NT2/D1 (cell line): Measurements from ENCODE around the gene SEL1L2.

Experiments
- DNase-seq: peaks from one replicate; pipeline ENCODE4 v3.0.0-alpha.2; 2011; ENCODE audit warnings: low read depth, low spot score
- H3K27me3 ChIP-seq: 2 replicates; pipeline ENCODE4 v1.6.0; 2011; ENCODE audit warnings: mild to moderate bottlenecking; ENCODE audit not compliant: insufficient read length, insufficient read depth
- H3K36me3 ChIP-seq: 2 replicates; pipeline ENCODE4 v1.6.1; 2011; ENCODE audit warnings: mild to moderate bottlenecking, low read length, mixed read lengths; ENCODE audit not compliant: insufficient read depth, insufficient read length
- H3K4me1 ChIP-seq: 2 replicates; pipeline ENCODE4 v1.5.1; 2011; ENCODE audit not compliant: insufficient read depth, insufficient read length
- H3K4me3 ChIP-seq: 2 replicates; pipeline ENCODE4 v1.5.1; 2011; ENCODE audit warnings: low read depth; ENCODE audit not compliant: insufficient read length
- H3K9ac ChIP-seq: 2 replicates; pipeline ENCODE4 v1.6.0; 2011; ENCODE audit warnings: low read depth; ENCODE audit not compliant: insufficient read length
- H3K9me3 ChIP-seq: 2 replicates; pipeline ENCODE4 v1.5.1; 2011; ENCODE audit warnings: mild to moderate bottlenecking, low read length; ENCODE audit not compliant: insufficient read depth
- SUZ12 ChIP-seq: IDR thresholded peaks from 2 replicates; pipeline ENCODE4 v1.6.1; 2011; ENCODE audit not compliant: insufficient read length, insufficient read depth; ENCODE audit errors: extremely low read depth
- YY1 ChIP-seq: IDR thresholded peaks from 2 replicates; pipeline ENCODE4 v1.6.1; 2011; ENCODE audit not compliant: insufficient read length, insufficient read depth
- ZNF274 ChIP-seq: IDR thresholded peaks from 2 replicates; pipeline ENCODE4 v1.6.1; 2011; ENCODE audit warnings: mild to moderate bottlenecking, low read depth, low read length

Gene SEL1L2

DNA sequence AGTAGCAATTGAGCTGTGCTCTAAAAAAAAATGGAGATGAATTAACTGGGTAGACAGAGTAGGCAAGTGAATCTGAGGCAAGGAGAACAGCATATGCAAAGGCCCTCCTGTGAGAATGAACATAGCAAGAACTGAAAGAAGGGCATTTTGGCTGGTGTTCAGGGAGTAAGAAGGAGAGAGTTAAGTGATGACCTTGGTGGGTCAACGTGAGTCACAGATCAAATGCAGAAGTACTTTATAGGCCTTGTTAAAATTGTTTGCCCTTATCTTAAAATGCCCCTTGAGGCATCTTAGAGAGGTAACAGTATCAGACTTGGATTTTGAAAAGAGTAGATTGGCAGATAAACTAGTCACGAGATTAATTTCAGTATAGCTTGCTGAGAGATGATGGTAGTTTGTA lies 181.0 kb downstream of the SEL1L2 start:
- H3K9ac ChIP-seq: no peak overlapping the region
- no peak for TF ChIP-seq YY1
- no peak for TF ChIP-seq ZNF274
- TF ChIP-seq SUZ12: no peak
- H3K27me3 ChIP-seq: no peaks in the 10 kb centered on the region
- H3K4me3 ChIP-seq: no peak overlapping the region
- H3K9me3 ChIP-seq: no peaks in the 10 kb centered on the region
- no peak for DNase-seq
- H3K4me1 ChIP-seq: no peaks in the 10 kb centered on the region
- H3K36me3 ChIP-seq: peaks cover 74% of the 10 kb centered on the region

DNA sequence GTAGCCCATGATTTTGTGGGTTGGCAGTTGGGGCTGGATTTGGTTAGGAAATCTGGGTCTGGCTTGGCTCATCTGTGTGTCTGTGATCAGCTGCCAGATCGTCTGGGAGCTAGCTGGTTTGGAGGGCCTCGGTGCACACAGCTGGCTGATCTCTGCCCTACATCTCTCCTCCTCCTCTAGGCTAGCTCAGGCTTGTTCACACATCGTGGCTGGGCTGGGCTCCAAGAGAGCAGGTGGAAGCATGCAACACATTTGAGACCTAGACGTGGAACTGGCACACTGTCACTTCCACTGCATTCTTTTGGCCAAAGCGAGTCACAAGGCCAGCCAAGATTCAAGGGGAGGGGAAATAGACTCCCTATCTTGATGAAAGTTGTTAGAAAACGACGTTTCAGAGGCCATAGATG lies 189.7 kb downstream of the SEL1L2 start:
- DNase-seq: no peak
- H3K4me3 ChIP-seq: no peak overlapping the region
- H3K4me1 ChIP-seq: no peaks in the 10 kb centered on the region
- H3K27me3 ChIP-seq: no peaks in the 10 kb centered on the region
- no peaks in the 10 kb centered on the region for H3K9me3 ChIP-seq
- TF ChIP-seq SUZ12 (no peak), YY1 (no peak), ZNF274 (no peak)
- no peak overlapping the region for H3K9ac ChIP-seq
- H3K36me3 ChIP-seq: peaks cover 73% of the 10 kb centered on the region

DNA sequence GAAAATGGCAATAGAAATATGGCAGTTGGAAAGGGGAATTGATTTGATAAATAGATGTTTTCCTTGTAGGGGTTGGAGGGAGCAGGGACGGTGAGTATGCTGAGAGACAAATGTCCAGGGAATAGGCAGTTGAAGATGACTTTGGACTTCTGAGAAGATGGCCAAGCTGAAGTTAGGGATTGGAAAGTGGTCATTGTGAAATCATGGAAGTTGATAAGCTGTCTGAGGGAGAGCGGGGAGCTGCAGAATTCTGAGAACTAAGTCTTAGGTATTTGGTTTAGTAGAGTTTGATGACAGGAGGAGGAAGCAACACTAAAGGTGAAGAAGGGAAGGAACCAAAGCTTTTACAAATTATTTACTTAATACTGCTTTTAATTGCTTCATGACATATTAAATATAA lies 190.4 kb downstream of the SEL1L2 start:
- DNase-seq: no peak
- H3K4me3 ChIP-seq: no peak overlapping the region
- H3K9me3 ChIP-seq: no peaks in the 10 kb centered on the region
- no peak overlapping the region for H3K9ac ChIP-seq
- H3K27me3 ChIP-seq: no peaks in the 10 kb centered on the region
- H3K36me3 ChIP-seq: peaks cover 75% of the 10 kb centered on the region
- no peak for TF ChIP-seq SUZ12
- no peak for TF ChIP-seq ZNF274
- TF ChIP-seq YY1: no peak
- H3K4me1 ChIP-seq: no peaks in the 10 kb centered on the region
